ENCODE measurements around the gene SLC27A1. TPM values are rescaled to one million over a fixed set of nuclear protein-coding genes. Genes with fewer than 3 reads are reported as not detected.

The SLC27A1 gene
- total and polyA plus RNA-seq, 2 experiments from 2014 or later, result 20.4 to 30.0 TPM

DNA sequence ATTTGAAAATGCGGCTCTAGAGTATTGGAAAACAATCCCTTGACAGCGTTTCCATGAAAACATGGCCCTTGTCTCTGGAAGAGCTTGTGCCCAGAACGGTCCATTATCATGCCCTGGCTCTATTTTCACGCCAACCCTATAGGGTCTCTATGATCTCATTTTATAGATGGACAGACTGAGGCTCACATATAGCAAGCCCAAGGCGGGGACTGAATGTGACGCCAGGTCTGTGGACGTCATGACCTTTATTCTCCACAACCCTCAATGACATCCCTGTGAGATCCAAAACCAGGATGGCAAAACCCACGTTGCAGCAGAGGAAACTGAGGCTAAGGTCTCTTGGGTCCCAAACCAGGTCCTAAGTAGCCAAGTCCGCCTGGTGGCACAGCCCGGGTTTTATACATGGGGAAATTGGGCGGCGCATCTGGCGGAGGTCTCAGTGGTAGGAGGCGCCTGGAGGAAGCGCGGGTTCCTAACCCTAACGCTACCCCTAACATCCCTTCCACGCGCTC is 84.7 kb downstream of the SLC27A1 start:
- Histone ChIP-seq H3K9me3 (ENCODE audit: low read depth) (no peaks in the 10 kb centered on the region), H4K20me1 (ENCODE audit: insufficient read depth) (no peaks in the 10 kb centered on the region), H3K9ac (peak overlapping the region; percentile 85), H3K27me3 (replicated peaks; ENCODE audit: insufficient read depth) (no peaks in the 10 kb centered on the region), H3K27ac (peak overlapping the region; percentile 63; the same call in 1 of the 2 replicates), H3K4me3 (peak overlapping the region; percentile 85), H3K4me1 (ENCODE audit: insufficient read depth) (peaks cover 25% of the 10 kb centered on the region), H3K4me2 (ENCODE audit: unreplicated experiment) (peak overlapping the region; percentile 82), H3K36me3 (ENCODE audit: low read depth) (no peaks in the 10 kb centered on the region), H3K79me2 (ENCODE audit: insufficient read depth) (peaks cover 42% of the 10 kb centered on the region), H2AFZ (peak overlapping the region; percentile 98), H3K9me2 (ENCODE audit: insufficient read depth) (no peaks in the 10 kb centered on the region), H3F3A (ENCODE audit: insufficient read depth) (peaks cover 32% of the 10 kb centered on the region)
- DNase-seq, result no peak
- TF ChIP-seq EZH2phosphoT487 (IDR thresholded peaks at IDR 0.05; ENCODE audit: insufficient read depth, low read depth), result no peak
- TF ChIP-seq EZH2 (IDR thresholded peaks at IDR 0.05; ENCODE audit: insufficient read depth, poor library complexity, severe bottlenecking), result no peak
- WGBS, 2 experiments (ENCODE audit: low coverage in 1 of 2, low lambda C conversion rate in 2 of 2, missing lambda C conversion rate in 2 of 2), result 5 to 6% methylated on average over 18 to 19 of the region's 19 CpGs
- in situ Hi-C loops (cut with MboI), result no loop called here

- Histone ChIP-seq H3K4me3 (peak within 1 kb of the TSS; percentile 85), H3K9ac (peak within 1 kb of the TSS; percentile 85), H3K27me3 (replicated peaks; ENCODE audit: insufficient read depth) (no peaks in the 10 kb centered on the region), H2AFZ (peak within 1 kb of the TSS; percentile 98), H3F3A (ENCODE audit: insufficient read depth) (peaks cover 32% of the 10 kb centered on the region), H3K9me2 (ENCODE audit: insufficient read depth) (no peaks in the 10 kb centered on the region), H3K79me2 (ENCODE audit: insufficient read depth) (peaks cover 42% of the 10 kb centered on the region), H4K20me1 (ENCODE audit: insufficient read depth) (no peaks in the 10 kb centered on the region), H3K27ac (peak within 1 kb of the TSS; percentile 63), H3K36me3 (ENCODE audit: low read depth) (no peaks in the 10 kb centered on the region), H3K4me2 (ENCODE audit: unreplicated experiment) (peak within 1 kb of the TSS; percentile 82), H3K4me1 (ENCODE audit: insufficient read depth) (peaks cover 25% of the 10 kb centered on the region), H3K9me3 (ENCODE audit: low read depth) (no peaks in the 10 kb centered on the region)
- no peak for TF ChIP-seq EZH2 (IDR thresholded peaks at IDR 0.05; ENCODE audit: insufficient read depth, poor library complexity, severe bottlenecking)
- peak; percentile 100 for DNase-seq
- WGBS, 2 experiments (ENCODE audit: low coverage in 1 of 2, low lambda C conversion rate in 2 of 2, missing lambda C conversion rate in 2 of 2), result 0 to 1% methylated on average over 38 to 53 of the region's 64 CpGs
- in situ Hi-C loops (cut with MboI), result no loop called here
These were observed 85.2 kb downstream of the SLC27A1 start, which contains the start of gene COLGALT1 for GRCh38 chr19:17555480-17555928. TSS of gene COLGALT1 (plus strand) at chr19:17555649. CDS start at chr19:17555714, 65 bp downstream.

Other genes with a start within 250 kb of the SLC27A1 start
- 1.3 and 1.8 TPM in 2 replicates for gene OCEL1, start 244.3 kb upstream of the SLC27A1 start, total RNA-seq (2014; rRNA removed; shearing (Covaris generic))
- 17.1 and 17.4 TPM in 2 replicates for gene OCEL1, start 244.3 kb upstream of the SLC27A1 start, polyA plus RNA-seq (2016; fragmentation: Nextera tagmentation; extraction: Ambion mirVana)
- gene NR2F6, start 224.6 kb upstream of the SLC27A1 start, total RNA-seq (2014; rRNA removed; shearing (Covaris generic)), result 82.5 and 96.7 TPM in 2 replicates
- 11.7 and 14.1 TPM in 2 replicates for gene NR2F6, start 224.6 kb upstream of the SLC27A1 start, polyA plus RNA-seq (2016; fragmentation: Nextera tagmentation; extraction: Ambion mirVana)
- gene USHBP1, start 205.8 kb upstream of the SLC27A1 start, total RNA-seq (2014; rRNA removed; shearing (Covaris generic)), result not detected in 2 replicates
- gene USHBP1, start 205.8 kb upstream of the SLC27A1 start, polyA plus RNA-seq (2016; fragmentation: Nextera tagmentation; extraction: Ambion mirVana), result not detected in 2 replicates
- gene BABAM1, start 203.1 kb upstream of the SLC27A1 start, total RNA-seq (2014; rRNA removed; shearing (Covaris generic)), result 78.5 and 82.7 TPM in 2 replicates
- gene BABAM1, start 203.1 kb upstream of the SLC27A1 start, polyA plus RNA-seq (2016; fragmentation: Nextera tagmentation; extraction: Ambion mirVana), result 90.3 and 99.6 TPM in 2 replicates
- gene ANKLE1, start 188.6 kb upstream of the SLC27A1 start, total RNA-seq (2014; rRNA removed; shearing (Covaris generic)), result 0.54 and 1.4 TPM in 2 replicates
- 0.14 and 0.31 TPM in 2 replicates for gene ANKLE1, start 188.6 kb upstream of the SLC27A1 start, polyA plus RNA-seq (2016; fragmentation: Nextera tagmentation; extraction: Ambion mirVana)
- 10.9 and 19.1 TPM in 2 replicates for gene ABHD8, start 167.1 kb upstream of the SLC27A1 start, total RNA-seq (2014; rRNA removed; shearing (Covaris generic))
- 8.7 and 9.1 TPM in 2 replicates for gene ABHD8, start 167.1 kb upstream of the SLC27A1 start, polyA plus RNA-seq (2016; fragmentation: Nextera tagmentation; extraction: Ambion mirVana)
- gene MRPL34, start 164.7 kb upstream of the SLC27A1 start, total RNA-seq (2014; rRNA removed; shearing (Covaris generic)), result 14.7 and 23.0 TPM in 2 replicates
- gene MRPL34, start 164.7 kb upstream of the SLC27A1 start, polyA plus RNA-seq (2016; fragmentation: Nextera tagmentation; extraction: Ambion mirVana), result 74.5 and 78.8 TPM in 2 replicates
- 10.9 and 40.8 TPM in 2 replicates for gene DDA1, start 161.0 kb upstream of the SLC27A1 start, total RNA-seq (2014; rRNA removed; shearing (Covaris generic))
- gene DDA1, start 161.0 kb upstream of the SLC27A1 start, polyA plus RNA-seq (2016; fragmentation: Nextera tagmentation; extraction: Ambion mirVana), result 87.8 and 96.9 TPM in 2 replicates
- gene ANO8, start 135.7 kb upstream of the SLC27A1 start, total RNA-seq (2014; rRNA removed; shearing (Covaris generic)), result 2.8 and 4.0 TPM in 2 replicates
- 0.52 and 0.61 TPM in 2 replicates for gene ANO8, start 135.7 kb upstream of the SLC27A1 start, polyA plus RNA-seq (2016; fragmentation: Nextera tagmentation; extraction: Ambion mirVana)
- 11.4 and 14.8 TPM in 2 replicates for gene GTPBP3, start 133.0 kb upstream of the SLC27A1 start, total RNA-seq (2014; rRNA removed; shearing (Covaris generic))
- 7.6 and 7.9 TPM in 2 replicates for gene GTPBP3, start 133.0 kb upstream of the SLC27A1 start, polyA plus RNA-seq (2016; fragmentation: Nextera tagmentation; extraction: Ambion mirVana)
- not detected in 2 replicates for gene PLVAP, start 93.2 kb upstream of the SLC27A1 start, total RNA-seq (2014; rRNA removed; shearing (Covaris generic))
- not detected in 2 replicates for gene PLVAP, start 93.2 kb upstream of the SLC27A1 start, polyA plus RNA-seq (2016; fragmentation: Nextera tagmentation; extraction: Ambion mirVana)
- not detected in 2 replicates for gene CCDC194, start 76.3 kb upstream of the SLC27A1 start, total RNA-seq (2014; rRNA removed; shearing (Covaris generic))
- not detected in 2 replicates for gene CCDC194, start 76.3 kb upstream of the SLC27A1 start, polyA plus RNA-seq (2016; fragmentation: Nextera tagmentation; extraction: Ambion mirVana)
- gene BST2, start 64.9 kb upstream of the SLC27A1 start, total RNA-seq (2014; rRNA removed; shearing (Covaris generic)), result not detected in 2 replicates
- gene BST2, start 64.9 kb upstream of the SLC27A1 start, polyA plus RNA-seq (2016; fragmentation: Nextera tagmentation; extraction: Ambion mirVana), result 0.75 and 0.79 TPM in 2 replicates
- 68.3 and 73.9 TPM in 2 replicates for gene MVB12A, start 50.5 kb upstream of the SLC27A1 start, total RNA-seq (2014; rRNA removed; shearing (Covaris generic))
- gene MVB12A, start 50.5 kb upstream of the SLC27A1 start, polyA plus RNA-seq (2016; fragmentation: Nextera tagmentation; extraction: Ambion mirVana), result 49.6 and 55.3 TPM in 2 replicates
- 0.22 TPM in 1 of 2 replicates, not detected in the other for gene TMEM221, start 21.9 kb upstream of the SLC27A1 start, total RNA-seq (2014; rRNA removed; shearing (Covaris generic))
- 0.30 TPM in 1 of 2 replicates, not detected in the other for gene TMEM221, start 21.9 kb upstream of the SLC27A1 start, polyA plus RNA-seq (2016; fragmentation: Nextera tagmentation; extraction: Ambion mirVana)
- gene NXNL1, start 9.6 kb upstream of the SLC27A1 start, total RNA-seq (2014; rRNA removed; shearing (Covaris generic)), result not detected in 2 replicates
- not detected in 2 replicates for gene NXNL1, start 9.6 kb upstream of the SLC27A1 start, polyA plus RNA-seq (2016; fragmentation: Nextera tagmentation; extraction: Ambion mirVana)
- gene PGLS, start 41.1 kb downstream of the SLC27A1 start, total RNA-seq (2014; rRNA removed; shearing (Covaris generic)), result 96.0 and 125 TPM in 2 replicates
- 135 and 140 TPM in 2 replicates for gene PGLS, start 41.1 kb downstream of the SLC27A1 start, polyA plus RNA-seq (2016; fragmentation: Nextera tagmentation; extraction: Ambion mirVana)
- gene COLGALT1, start 85.1 kb downstream of the SLC27A1 start, total RNA-seq (2014; rRNA removed; shearing (Covaris generic)), result 126 and 134 TPM in 2 replicates
- 98.9 and 104 TPM in 2 replicates for gene COLGALT1, start 85.1 kb downstream of the SLC27A1 start, polyA plus RNA-seq (2016; fragmentation: Nextera tagmentation; extraction: Ambion mirVana)
- under 0.01 and 0.11 TPM in 2 replicates for gene UNC13A, start 217.8 kb downstream of the SLC27A1 start, total RNA-seq (2014; rRNA removed; shearing (Covaris generic))
- 0.03 TPM in 2 replicates for gene UNC13A, start 217.8 kb downstream of the SLC27A1 start, polyA plus RNA-seq (2016; fragmentation: Nextera tagmentation; extraction: Ambion mirVana)
- gene MAP1S, start 249.0 kb downstream of the SLC27A1 start, total RNA-seq (2014; rRNA removed; shearing (Covaris generic)), result 20.4 and 37.1 TPM in 2 replicates
- 41.7 and 44.8 TPM in 2 replicates for gene MAP1S, start 249.0 kb downstream of the SLC27A1 start, polyA plus RNA-seq (2016; fragmentation: Nextera tagmentation; extraction: Ambion mirVana)

Measured in GM23248 (cell line).